ENCODE results near the gene KDM4B. TPM values are rescaled to one million over a fixed set of nuclear protein-coding genes. Genes with fewer than 3 reads are reported as not detected.

Gene KDM4B
- total RNA-seq, 1 experiment from 2014 or later: 43.7 TPM

DNA sequence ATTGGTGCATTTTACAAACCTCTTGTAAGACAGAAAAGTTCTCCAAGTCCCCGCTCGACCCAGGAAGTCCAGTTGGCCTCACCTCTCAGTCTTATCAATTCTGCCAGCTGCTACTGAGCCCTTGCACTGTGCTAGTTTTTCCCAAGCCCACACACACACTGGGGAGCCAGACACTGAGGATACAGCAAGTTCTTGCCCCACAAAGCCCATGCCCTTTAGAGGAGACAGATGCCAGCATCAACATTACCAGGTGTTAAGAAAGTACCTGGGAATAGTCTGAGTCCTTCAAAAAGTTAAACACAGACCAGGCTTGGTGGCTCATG lies 196.7 kb downstream of the KDM4B start:
- Histone ChIP-seq H3K27ac (ENCODE audit: insufficient read length, low read depth, low read length) (no peak overlapping the region), H3K79me1 (ENCODE audit: insufficient read depth, low read depth, low read length, poor library complexity, severe bottlenecking) (no peaks in the 10 kb centered on the region), H2BK20ac (ENCODE audit: low read depth, low read length, poor library complexity, severe bottlenecking) (no peak overlapping the region), H2BK120ac (ENCODE audit: low read depth, low read length, poor library complexity, severe bottlenecking) (no peak overlapping the region), H4K5ac (ENCODE audit: insufficient read length, low read depth, low read length) (no peak overlapping the region), H3K27me3 (ENCODE audit: insufficient read depth, low read length) (no peaks in the 10 kb centered on the region), H4K20me1 (ENCODE audit: control insufficient read depth, insufficient read depth, insufficient read length) (no peaks in the 10 kb centered on the region), H2AFZ (ENCODE audit: low read length) (no peak overlapping the region), H3K9ac (ENCODE audit: extremely low read depth, insufficient read length, low read length) (no peak overlapping the region), H3K4me1 (ENCODE audit: insufficient read depth, low read length) (peaks cover 6% of the 10 kb centered on the region; the same call in 1 of the 2 replicates), H3K14ac (ENCODE audit: insufficient read depth, low read length) (no peak overlapping the region), H3K79me2 (ENCODE audit: insufficient read depth, low read length) (no peaks in the 10 kb centered on the region), H3K4me2 (ENCODE audit: insufficient read depth, insufficient read length, low read length) (no peak overlapping the region), H3K18ac (ENCODE audit: insufficient read length, low read depth, low read length) (no peak overlapping the region), H3T11ph (ENCODE audit: low read length) (no peak overlapping the region), H3K56ac (ENCODE audit: insufficient read length, low read depth, low read length) (no peak overlapping the region), H2BK15ac (ENCODE audit: low read depth, low read length) (no peak overlapping the region), H2BK5ac (ENCODE audit: insufficient read length, low read length) (no peak overlapping the region), H2AK5ac (ENCODE audit: insufficient read length, low read length) (no peak overlapping the region), H3K4ac (ENCODE audit: low read depth, low read length) (no peak overlapping the region), H4K8ac (replicated peaks; ENCODE audit: insufficient read length, low read depth, low read length) (no peak overlapping the region), H3K23ac (ENCODE audit: insufficient read length, low read depth, low read length) (no peak overlapping the region), H3K9me3 (ENCODE audit: control insufficient read depth, low read depth, low read length) (no peaks in the 10 kb centered on the region), H3K23me2 (ENCODE audit: insufficient read length, low read depth, low read length, poor library complexity, severe bottlenecking) (no peaks in the 10 kb centered on the region), H2BK12ac (ENCODE audit: insufficient read length, low read depth, low read length) (no peak overlapping the region), H4K91ac (ENCODE audit: insufficient read length, low read depth, low read length) (no peak overlapping the region)
- TF ChIP-seq, protein P1, sequence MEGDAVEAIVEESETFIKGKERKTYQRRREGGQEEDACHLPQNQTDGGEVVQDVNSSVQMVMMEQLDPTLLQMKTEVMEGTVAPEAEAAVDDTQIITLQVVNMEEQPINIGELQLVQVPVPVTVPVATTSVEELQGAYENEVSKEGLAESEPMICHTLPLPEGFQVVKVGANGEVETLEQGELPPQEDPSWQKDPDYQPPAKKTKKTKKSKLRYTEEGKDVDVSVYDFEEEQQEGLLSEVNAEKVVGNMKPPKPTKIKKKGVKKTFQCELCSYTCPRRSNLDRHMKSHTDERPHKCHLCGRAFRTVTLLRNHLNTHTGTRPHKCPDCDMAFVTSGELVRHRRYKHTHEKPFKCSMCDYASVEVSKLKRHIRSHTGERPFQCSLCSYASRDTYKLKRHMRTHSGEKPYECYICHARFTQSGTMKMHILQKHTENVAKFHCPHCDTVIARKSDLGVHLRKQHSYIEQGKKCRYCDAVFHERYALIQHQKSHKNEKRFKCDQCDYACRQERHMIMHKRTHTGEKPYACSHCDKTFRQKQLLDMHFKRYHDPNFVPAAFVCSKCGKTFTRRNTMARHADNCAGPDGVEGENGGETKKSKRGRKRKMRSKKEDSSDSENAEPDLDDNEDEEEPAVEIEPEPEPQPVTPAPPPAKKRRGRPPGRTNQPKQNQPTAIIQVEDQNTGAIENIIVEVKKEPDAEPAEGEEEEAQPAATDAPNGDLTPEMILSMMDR (conservative IDR thresholded peaks at IDR 0.05): no peak
- Mint-ChIP-seq H3K9me3 (peaks cover 14 to 18% of the 10 kb centered on the region in 2 experiments), H3K36me3 (ENCODE audit: insufficient read depth in 1 of 3, low read depth in 3 of 3) (peaks cover 3 to 24% (median 9%) of the 10 kb centered on the region in 3 experiments; a peak in 6 of 7 replicates), H3K4me1 (peaks cover 27 to 33% of the 10 kb centered on the region in 2 experiments), H3K27me3 (ENCODE audit: low read depth) (peaks cover 29% of the 10 kb centered on the region), H3K27ac (no peak overlapping the region; a peak in 1 of 7 replicates), H3K4me3 (no peak overlapping the region)
- no peak for DNase-seq
- WGBS (ENCODE audit: extremely low coverage, insufficient read length, low lambda C conversion rate): no CpG with 5 or more reads among the region's 2 CpGs
